A549 (cell line): ENCODE data around the gene LARGE1. TPM values are rescaled to one million over a fixed set of nuclear protein-coding genes. Genes with fewer than 3 reads are reported as not detected.

Experiments
- ATAC-seq, 2 experiments: fragments of 200-7000 bp in 1 of 2; fragments of >200 bp in 1 of 2; cut with Nextera tagmentation in 1 of 2; cut with Tn5 transposase in 1 of 2; 3 replicates each; pipeline versions ENCODE4 v1.8.0 to v1.9.1; 2018 to 2020; ENCODE audit warnings: mild to moderate bottlenecking in 1 of 2, moderate library complexity in 1 of 2
- CTCF ChIA-PET: fragments of 300-600 bp; sonication (Branson Sonifier 250); formaldehyde crosslinking; extraction: SDS; loops from one replicate; lab custom pipeline; 2021; ENCODE audit warnings: antibody characterized with exemption, inconsistent platforms; lab: Yijun Ruan, JAX
- POLR2A ChIA-PET: fragments of 350-600 bp; formaldehyde crosslinking; extraction: SDS; loops from one replicate; lab custom pipeline; 2021; ENCODE audit warnings: antibody characterized with exemption, inconsistent platforms; lab: Yijun Ruan, JAX
- DNase-seq, 2 experiments: peaks; one replicate each; pipeline versions ENCODE4 v3.0.0 to v3.0.0-alpha.2; 2011 to 2016; ENCODE audit warnings: low read depth in 1 of 2, low spot score in 1 of 2
- FAIRE-seq: peaks from 2 replicates; lab custom pipeline; 2011; peaks lifted over from hg19 to GRCh38; lab: Jason Lieb, UNC
- H3K27ac ChIP-seq, 2 experiments: fragments of >200 bp; sonication (Bioruptor Twin); formaldehyde crosslinking; 3 replicates each; pipeline ENCODE4 v1.5.1; 2016 to 2017
- H3K4me1 ChIP-seq: fragments of >200 bp; sonication (Bioruptor Twin); formaldehyde crosslinking; 3 replicates; pipeline ENCODE4 v1.6.1; 2016
- H3K4me2 ChIP-seq: fragments of >200 bp; sonication (Bioruptor Twin); formaldehyde crosslinking; 3 replicates; pipeline ENCODE4 v1.6.1; 2016
- H3K4me3 ChIP-seq: fragments of >200 bp; sonication (Bioruptor Twin); formaldehyde crosslinking; 3 replicates; pipeline ENCODE4 v1.5.1; 2016
- H3K9me3 ChIP-seq: fragments of >200 bp; sonication (Bioruptor Twin); formaldehyde crosslinking; 3 replicates; pipeline ENCODE4 v1.6.1; 2016
- ATOH8 ChIP-seq: fragments of 250-450 bp; sonication (Bioruptor Pico); IDR thresholded peaks from 2 replicates; pipeline ENCODE4 v1.5.0; 2020; ENCODE audit warnings: low read depth, mild to moderate bottlenecking, moderate library complexity
- CBX2 ChIP-seq: fragments of 200-600 bp; sonication (generic); IDR thresholded peaks from 2 replicates; pipeline ENCODE4 v1.6.1; 2016; ENCODE audit warnings: low read depth, mild to moderate bottlenecking, borderline replicate concordance
- CEBPB ChIP-seq, 2 experiments: fragments of >200 bp in 1 of 2; sonication (Bioruptor Twin) in 1 of 2; formaldehyde crosslinking in 1 of 2; IDR thresholded peaks; 2 replicates each; pipeline ENCODE4 v1.6.1; 2012 to 2016
- EHF ChIP-seq: fragments of 250-450 bp; sonication (Bioruptor Pico); IDR thresholded peaks from 2 replicates; pipeline ENCODE4 v1.5.0; 2020; ENCODE audit warnings: mild to moderate bottlenecking
- EP300 ChIP-seq, 2 experiments: fragments of >200 bp; sonication (Bioruptor Twin); formaldehyde crosslinking; IDR thresholded peaks; 2 replicates in 1 of 2; 3 replicates in 1 of 2; pipeline ENCODE4 v1.6.1; 2016 to 2017
- FOSB ChIP-seq: fragments of 250-450 bp; sonication (Bioruptor Pico); IDR thresholded peaks from 2 replicates; pipeline ENCODE4 v1.5.0; 2020; ENCODE audit warnings: mild to moderate bottlenecking, moderate library complexity
- FOXS1 ChIP-seq: fragments of 250-450 bp; sonication (Bioruptor Pico); IDR thresholded peaks from 2 replicates; pipeline ENCODE4 v1.5.0; 2020; ENCODE audit warnings: mild to moderate bottlenecking, moderate library complexity
- JUN ChIP-seq, 2 experiments: fragments of >200 bp; sonication (Bioruptor Twin); formaldehyde crosslinking; IDR thresholded peaks; 2 replicates in 1 of 2; 3 replicates in 1 of 2; pipeline ENCODE4 v1.6.1; 2016 to 2017
- KDM1A ChIP-seq: fragments of 200-600 bp; sonication (generic); IDR thresholded peaks from 2 replicates; pipeline ENCODE4 v1.6.1; 2016; ENCODE audit warnings: low read depth, mild to moderate bottlenecking
- MAFK ChIP-seq: fragments of 450-650 bp; IDR thresholded peaks from 2 replicates; pipeline ENCODE4 v1.6.1; 2014; ENCODE audit not compliant: partially characterized antibody
- MAZ ChIP-seq: fragments of 150-350 bp; IDR thresholded peaks from 2 replicates; pipeline ENCODE4 v1.6.1; 2014; ENCODE audit warnings: antibody characterized with exemption, low read depth, low read length, borderline replicate concordance
- NFE2L2 ChIP-seq: fragments of 150-350 bp; conservative IDR thresholded peaks from 2 replicates; pipeline ENCODE4 v1.6.1; 2014; ENCODE audit warnings: low read length
- RARB ChIP-seq: fragments of 250-450 bp; sonication (Bioruptor Pico); IDR thresholded peaks from 2 replicates; pipeline ENCODE4 v1.8.0; 2021; ENCODE audit warnings: mild to moderate bottlenecking, moderate library complexity
- RCOR1 ChIP-seq: fragments of 150-350 bp; IDR thresholded peaks from 2 replicates; pipeline ENCODE4 v1.6.1; 2014; ENCODE audit warnings: antibody characterized with exemption, low read length, low read depth
- RNF2 ChIP-seq: fragments of 200-600 bp; sonication (generic); IDR thresholded peaks from 2 replicates; pipeline ENCODE4 v1.6.1; 2016; ENCODE audit warnings: low read depth, mild to moderate bottlenecking, antibody characterized with exemption, moderate library complexity, borderline replicate concordance
- SREBF2 ChIP-seq: fragments of 450-650 bp; IDR thresholded peaks from 2 replicates; pipeline ENCODE4 v1.6.1; 2014; ENCODE audit warnings: mild to moderate bottlenecking, moderate library complexity
- TFCP2L1 ChIP-seq: fragments of 250-450 bp; sonication (Bioruptor Pico); IDR thresholded peaks from 2 replicates; pipeline ENCODE4 v1.5.0; 2021; ENCODE audit warnings: mild to moderate bottlenecking
- ZC3H11A ChIP-seq: fragments of 450-650 bp; IDR thresholded peaks from 2 replicates; pipeline ENCODE4 v1.6.1; 2014; ENCODE audit warnings: antibody characterized with exemption, mild to moderate bottlenecking
- ZFP36 ChIP-seq: fragments of 450-650 bp; IDR thresholded peaks from 2 replicates; pipeline ENCODE4 v1.6.1; 2014; ENCODE audit warnings: borderline replicate concordance; ENCODE audit not compliant: partially characterized antibody
- ZNF302 ChIP-seq: fragments of 250-450 bp; sonication (Bioruptor Pico); IDR thresholded peaks from 2 replicates; pipeline ENCODE4 v1.9.0; 2021; ENCODE audit warnings: inconsistent platforms, mild to moderate bottlenecking, moderate library complexity
- ZSCAN20 ChIP-seq: fragments of 250-450 bp; sonication (Bioruptor Pico); IDR thresholded peaks from 2 replicates; pipeline ENCODE4 v1.8.0; 2022; ENCODE audit warnings: mild to moderate bottlenecking, moderate library complexity
- WGBS: methylation state at CpG from one replicate; pipeline ENCODE4 v1.1.6; 2017; ENCODE audit errors: missing lambda C conversion rate; 5-methylcytosine and 5-hydroxymethylcytosine counted together
- polyA plus RNA-seq, 4 experiments: library from polyadenylated mRNA; depleted of rRNA in 3 of 4; stranded (reverse); fragments of >200 nt; fragmentation: RNase III in 1 of 4; extraction: RNeasy Plus Mini Kit Qiagen cat#74134 plus additional on column Dnase treatment in 1 of 4; gene quantifications; 2 replicates in 3 of 4; 3 replicates in 1 of 4; pipeline ENCODE4 v1.2.3, GENCODE V29; 2011 to 2017
- TF ChIP-seq, protein P1 (sequence below): fragments of >200 bp; sonication (Bioruptor Twin); formaldehyde crosslinking; IDR thresholded peaks from 2 replicates; pipeline ENCODE4 v1.6.1; 2016

The LARGE1 gene
- polyA plus RNA-seq, 2 of the 4 experiments (the other 2 are of a cell fraction), result 2.7 to 5.8 TPM

GRCh38 chr22:33788927-33789326 lies 131.3 kb downstream of the LARGE1 start:
- TF ChIP-seq FOSB (CRISPR knock-in tag) (no peak), ZFP36 (peak; percentile 89), ZNF302 (CRISPR knock-in tag) (no peak), SREBF2 (no peak)
- Histone ChIP-seq H3K4me1 (no peaks in the 10 kb centered on the region), H3K4me2 (no peak overlapping the region), H3K27ac (no peak overlapping the region), H3K4me3 (no peak overlapping the region), H3K9me3 (peaks cover 14% of the 10 kb centered on the region)
- ATAC-seq (no peak), DNase-seq (no peak), FAIRE-seq (no peak)
- POLR2A ChIA-PET, result no interaction called here
- CTCF ChIA-PET, result no interaction called here
- whole genome bisulfite sequencing, result 31% methylated on average over 2 of the region's 3 CpGs

GRCh38 chr22:33787645-33788456 lies 132.4 kb downstream of the LARGE1 start:
- Histone ChIP-seq H3K27ac (no peak overlapping the region), H3K4me3 (no peak overlapping the region), H3K4me2 (no peak overlapping the region), H3K4me1 (no peaks in the 10 kb centered on the region), H3K9me3 (peaks cover 14% of the 10 kb centered on the region)
- WGBS, result 24% methylated on average over 4 of the region's 4 CpGs
- ChIA-PET POLR2A (no interaction called here), CTCF (no interaction called here)
- ATAC-seq (no peak), FAIRE-seq (no peak), DNase-seq (no peak)
- TF ChIP-seq ZSCAN20 (CRISPR knock-in tag), result no peak
- no peak for TF ChIP-seq JUN (IDR thresholded peaks at IDR 0.05)
- TF ChIP-seq CBX2, result no peak
- no peak for TF ChIP-seq EP300 (IDR thresholded peaks at IDR 0.05)
- TF ChIP-seq NFE2L2, result no peak
- no peak for TF ChIP-seq ATOH8 (CRISPR knock-in tag)
- no peak for TF ChIP-seq FOXS1 (CRISPR knock-in tag)
- no peak for TF ChIP-seq MAFK
- no peak for TF ChIP-seq EHF (CRISPR knock-in tag)
- TF ChIP-seq RARB (CRISPR knock-in tag), result no peak
- TF ChIP-seq MAZ, result no peak
- no peak for TF ChIP-seq TFCP2L1
- TF ChIP-seq, protein P1, sequence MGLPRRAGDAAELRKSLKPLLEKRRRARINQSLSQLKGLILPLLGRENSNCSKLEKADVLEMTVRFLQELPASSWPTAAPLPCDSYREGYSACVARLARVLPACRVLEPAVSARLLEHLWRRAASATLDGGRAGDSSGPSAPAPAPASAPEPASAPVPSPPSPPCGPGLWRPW, result no peak

GRCh38 chr22:33786149-33786548 lies 134.1 kb downstream of the LARGE1 start:
- no peak for FAIRE-seq

DNA sequence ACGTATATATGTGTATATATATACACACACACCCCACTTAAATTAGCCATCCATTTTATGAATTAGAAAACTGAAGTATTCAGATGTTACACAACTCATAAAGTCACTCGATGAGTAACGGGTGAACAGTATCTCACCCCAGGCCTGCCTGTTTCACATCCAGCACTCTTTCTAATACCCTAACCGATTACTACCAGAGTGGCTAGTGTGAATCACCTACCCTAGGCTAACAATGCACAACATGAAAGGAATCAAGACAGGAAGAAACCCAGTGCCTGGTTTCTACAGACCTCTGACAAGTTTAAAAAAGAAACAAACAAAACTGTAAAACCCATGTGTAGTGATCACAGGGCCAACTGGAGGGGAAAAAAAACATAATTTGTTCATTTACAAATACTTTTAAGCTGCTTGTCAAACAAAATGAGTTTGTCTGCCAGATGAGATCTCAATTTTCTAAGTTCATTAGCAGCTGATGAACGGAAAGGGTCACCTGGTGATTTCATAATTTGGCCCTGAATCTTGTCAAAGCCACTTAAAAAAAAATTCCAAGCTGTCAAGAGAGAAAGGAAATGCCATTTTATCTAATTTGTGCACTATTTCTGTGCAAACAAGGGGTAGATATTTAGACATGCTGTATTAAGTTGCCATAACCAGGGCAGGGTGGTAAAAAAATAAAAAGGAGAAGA lies 134.8 kb downstream of the LARGE1 start:
- Histone ChIP-seq H3K4me1 (no peaks in the 10 kb centered on the region), H3K4me3 (no peak overlapping the region), H3K27ac (no peak overlapping the region), H3K4me2 (no peak overlapping the region), H3K9me3 (peaks cover 14% of the 10 kb centered on the region)
- ATAC-seq (no peak), DNase-seq (no peak), FAIRE-seq (no peak)
- CTCF ChIA-PET, result no interaction called here
- 59% methylated on average over 5 of the region's 5 CpGs for WGBS
- TF ChIP-seq KDM1A (no peak), CEBPB (IDR thresholded peaks at IDR 0.05) (no peak)
- POLR2A ChIA-PET, result no interaction called here

More at GRCh38 chr22:33786149-33786548, 134.1 kb downstream of the LARGE1 start:
- Histone ChIP-seq H3K27ac (no peak overlapping the region), H3K4me3 (no peak overlapping the region)
- no peak for TF ChIP-seq TFCP2L1
- no peak for TF ChIP-seq ZFP36
- no peak for TF ChIP-seq ZSCAN20 (CRISPR knock-in tag)
- TF ChIP-seq RCOR1, result no peak
- no peak for TF ChIP-seq ZC3H11A
- TF ChIP-seq RNF2, result no peak
- TF ChIP-seq, all 56 proteins: peak for 0
- DNase-seq, result no peak
- CTCF ChIA-PET, result no interaction called here
- ATAC-seq, result no peak
- Histone ChIP-seq H3K4me1 (no peaks in the 10 kb centered on the region), H3K9me3 (peaks cover 14% of the 10 kb centered on the region), H3K4me2 (no peak overlapping the region)
- POLR2A ChIA-PET, result no interaction called here
